HK-2 (cell line): Measurements from ENCODE around the gene NMU.
"Not testable (repeated sequence)": the region's sequence is repeated elsewhere in the genome, so short reads cannot be mapped to it uniquely, and the experiment has no call there.

Source experiments
- DNase-seq: peaks from one replicate; pipeline ENCODE4 v3.0.0-alpha.2; 2018; ENCODE audit not compliant: unreplicated experiment

Gene NMU, protein sequence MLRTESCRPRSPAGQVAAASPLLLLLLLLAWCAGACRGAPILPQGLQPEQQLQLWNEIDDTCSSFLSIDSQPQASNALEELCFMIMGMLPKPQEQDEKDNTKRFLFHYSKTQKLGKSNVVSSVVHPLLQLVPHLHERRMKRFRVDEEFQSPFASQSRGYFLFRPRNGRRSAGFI

DNA sequence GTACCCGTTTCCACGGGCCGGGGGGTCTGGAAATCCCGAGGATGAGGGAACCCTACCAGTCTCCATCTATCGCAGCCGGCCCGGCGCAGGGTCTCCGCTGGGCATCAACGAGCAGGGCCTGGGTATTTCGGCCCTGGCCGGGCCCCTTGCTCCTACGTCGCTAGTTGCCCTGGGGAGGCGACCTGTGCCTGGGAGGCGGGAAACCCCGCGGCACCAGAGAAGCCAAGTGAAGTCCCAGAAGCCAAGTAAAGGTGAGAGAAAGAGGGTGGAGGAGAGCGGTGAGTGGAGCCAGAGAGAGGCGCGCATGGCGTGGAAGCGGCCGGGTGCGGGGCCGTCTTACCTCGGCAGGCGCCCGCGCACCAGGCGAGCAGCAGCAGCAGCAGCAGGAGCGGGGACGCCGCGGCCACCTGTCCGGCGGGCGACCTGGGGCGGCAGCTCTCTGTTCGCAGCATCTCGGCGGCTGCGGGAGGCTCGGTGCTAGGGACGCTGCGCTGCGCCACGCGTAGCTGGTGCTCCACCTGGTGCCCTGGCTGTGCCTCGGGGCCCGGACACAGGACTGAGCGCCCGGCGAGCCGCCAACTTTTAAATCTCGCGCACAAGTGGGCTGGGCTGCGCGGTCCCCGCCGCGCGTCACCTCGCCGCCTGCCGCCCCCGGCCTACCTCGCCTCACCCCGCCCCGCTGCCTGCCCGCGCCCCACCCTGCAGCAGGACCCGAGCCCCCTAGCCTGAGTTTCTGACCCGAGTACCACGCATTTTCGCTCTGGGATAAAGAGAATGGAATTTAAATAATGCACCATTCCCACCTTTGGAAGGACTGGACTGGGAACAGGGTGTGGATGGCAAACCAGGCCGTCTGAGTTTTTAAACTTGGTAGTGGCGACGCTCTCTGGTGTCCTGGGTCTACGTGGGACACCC is at the start of gene NMU:
Gene NMU, minus strand, starts transcription at position 558 of the 915 bp plus-strand sequence. Its CDS starts 106 bp downstream, at position 452.
- peak; percentile 21 for DNase-seq

DNA sequence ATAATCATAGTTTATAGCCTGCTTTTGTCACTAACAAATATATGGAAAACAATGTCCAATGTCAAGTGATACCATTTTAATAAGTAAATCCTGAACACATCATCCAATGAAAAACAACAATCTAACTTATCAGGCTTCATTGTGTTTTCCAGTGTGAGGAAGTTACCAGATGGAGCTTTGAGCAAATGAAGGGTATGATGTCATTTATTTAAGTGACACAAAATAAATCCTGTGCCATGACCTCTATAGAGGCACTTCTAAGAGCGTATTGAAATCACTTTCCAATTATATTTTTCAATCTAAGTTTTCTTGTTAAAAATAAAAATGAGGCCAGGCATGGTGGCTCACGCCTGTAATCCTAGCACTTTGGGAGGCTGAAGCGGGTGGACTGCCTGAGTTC is 48.2 kb upstream of the NMU start:
- no peak for DNase-seq

DNA sequence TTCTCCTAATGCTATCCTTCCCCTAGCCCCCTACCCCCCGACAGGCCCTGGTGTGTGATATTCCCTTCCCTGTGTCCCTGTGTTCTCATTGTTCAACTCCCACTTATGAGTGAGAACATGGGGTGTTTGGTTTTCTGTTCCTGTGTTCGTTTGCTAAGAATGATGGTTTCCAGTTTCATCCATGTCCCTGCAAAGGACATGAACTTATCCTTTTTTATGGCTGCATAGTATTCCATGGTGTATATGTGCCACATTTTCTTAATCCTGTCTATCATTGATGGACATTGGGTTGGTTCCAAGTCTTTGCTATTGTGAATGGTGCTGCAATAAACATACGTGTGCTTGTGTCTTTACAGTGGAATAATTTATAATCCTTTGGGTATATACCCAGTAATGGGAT is 46.7 kb upstream of the NMU start:
- DNase-seq = not testable (repeated sequence)

DNA sequence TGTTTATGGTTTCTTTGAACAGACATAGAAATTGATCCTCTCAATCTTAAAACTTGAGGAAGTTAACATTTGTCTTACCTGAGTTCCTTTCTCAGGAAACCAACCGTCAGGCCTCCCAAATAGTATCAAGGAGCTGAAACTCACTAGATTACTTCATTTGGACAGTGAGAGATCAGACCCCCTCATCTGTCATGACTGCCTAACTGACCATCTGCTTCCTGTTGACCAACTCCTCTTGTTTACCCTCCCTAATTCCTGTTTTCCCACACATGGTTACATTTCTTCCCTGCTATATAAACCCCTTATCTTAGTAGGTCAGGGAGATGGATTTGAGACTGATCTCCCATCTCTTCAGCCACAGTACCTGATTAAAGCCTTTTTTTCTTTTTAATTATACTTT is 46.2 kb upstream of the NMU start:
- no peak for DNase-seq

DNA sequence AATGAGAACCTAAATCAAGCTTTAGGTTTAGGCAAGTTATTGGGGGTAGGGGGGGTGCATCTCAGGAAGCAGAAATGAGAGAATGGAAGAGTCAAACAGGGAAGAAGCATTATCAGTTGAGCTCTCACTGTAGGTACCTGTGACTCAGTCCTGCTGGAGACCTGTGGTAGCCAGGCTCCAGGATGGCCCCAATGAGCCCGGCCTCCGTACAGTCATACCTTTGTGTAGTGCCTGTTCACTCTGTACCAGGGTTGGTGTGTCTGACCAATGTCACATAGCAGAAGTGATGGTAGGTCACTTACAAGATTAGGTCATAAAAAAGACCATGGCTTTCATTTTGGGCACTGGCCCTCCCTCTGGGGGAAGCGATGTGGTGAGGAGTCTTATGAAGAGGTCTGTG is 45.3 kb upstream of the NMU start:
- DNase-seq = no peak

DNA sequence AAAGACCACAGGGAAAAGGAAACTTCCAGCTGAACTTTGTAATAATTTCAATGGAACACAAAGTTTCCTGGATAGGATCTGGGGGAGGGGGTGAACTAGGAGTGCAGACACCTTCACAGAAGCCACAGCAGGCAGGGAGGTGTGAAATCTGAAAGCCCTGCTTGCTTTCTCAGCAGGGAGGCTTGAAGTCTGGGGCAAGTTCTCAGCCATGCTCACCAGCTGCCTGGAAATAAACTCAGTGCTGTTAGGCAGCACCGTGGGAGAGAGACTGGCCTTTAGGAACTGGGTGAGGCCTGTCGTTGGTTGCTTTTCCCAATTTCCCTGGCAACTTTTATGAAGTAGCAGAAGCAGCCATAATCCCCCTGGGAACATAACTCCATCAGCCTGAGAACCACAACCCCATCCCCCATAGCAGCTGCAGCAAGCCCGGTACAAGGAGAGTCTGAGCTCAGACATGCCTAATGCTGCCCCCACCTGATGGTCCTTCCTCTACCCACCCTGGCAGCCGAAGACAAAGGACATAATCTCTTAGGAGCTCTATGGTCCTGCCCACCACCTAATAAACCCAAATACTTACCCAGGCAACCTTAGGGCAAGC is 39.2 kb upstream of the NMU start:
- DNase-seq = no peak

DNA sequence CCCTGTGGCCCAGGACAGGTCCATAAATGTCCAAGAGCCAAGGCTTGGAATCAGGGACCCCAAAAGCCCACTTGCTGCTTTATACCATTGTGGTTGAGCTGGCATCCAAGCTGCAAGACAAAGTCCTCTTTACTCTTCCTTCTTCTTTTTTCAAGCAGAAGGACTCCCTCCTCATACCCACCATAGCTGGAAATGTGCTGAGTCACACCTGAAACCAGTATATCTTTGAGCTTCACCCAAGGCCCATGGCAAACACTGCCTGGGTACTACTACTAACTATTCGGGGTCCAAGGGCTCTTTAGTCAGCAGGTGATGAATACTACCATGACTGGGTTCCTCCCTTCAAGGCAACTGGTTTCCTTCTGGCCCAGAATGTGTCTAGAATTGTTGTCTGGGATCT is 37.3 kb upstream of the NMU start:
- no peak for DNase-seq

DNA sequence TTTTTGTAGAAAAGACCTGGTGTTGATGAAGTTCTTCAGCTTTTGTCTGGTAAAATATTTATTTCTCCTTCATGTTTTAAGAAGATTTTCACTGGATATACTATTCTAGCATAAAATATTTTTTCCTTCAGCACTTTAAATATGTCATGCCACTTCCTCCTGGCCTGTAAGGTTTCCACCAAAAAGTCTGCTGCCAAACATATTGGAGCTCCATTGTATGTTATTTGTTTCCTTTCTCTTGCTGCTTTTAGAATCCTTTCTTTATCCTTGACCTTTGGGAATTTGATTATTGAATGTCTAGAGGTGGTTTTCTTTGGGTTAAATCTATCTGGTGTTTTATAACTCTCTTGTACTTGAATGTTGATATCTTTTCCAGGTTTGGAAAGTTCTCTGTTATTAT is 35.6 kb upstream of the NMU start:
- no peak for DNase-seq

DNA sequence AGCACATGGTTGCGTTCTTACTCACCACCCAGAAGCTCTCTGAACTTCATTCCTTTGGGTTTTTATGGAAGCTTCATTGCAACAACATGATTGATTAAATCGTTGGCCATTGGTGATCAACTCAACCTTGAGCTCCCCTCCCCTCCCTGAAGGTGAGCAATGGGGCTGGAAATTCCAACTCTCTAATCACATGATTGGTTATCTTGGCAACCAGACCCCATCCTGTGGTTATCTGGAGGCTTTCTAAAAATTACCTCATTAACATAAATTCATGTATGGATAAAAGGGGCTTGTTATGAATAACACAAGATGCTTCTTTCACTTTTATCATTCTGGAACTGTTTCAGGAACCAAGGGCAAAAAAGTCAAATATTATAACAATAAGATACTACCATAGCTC is 34.6 kb upstream of the NMU start:
- no peak for DNase-seq

DNA sequence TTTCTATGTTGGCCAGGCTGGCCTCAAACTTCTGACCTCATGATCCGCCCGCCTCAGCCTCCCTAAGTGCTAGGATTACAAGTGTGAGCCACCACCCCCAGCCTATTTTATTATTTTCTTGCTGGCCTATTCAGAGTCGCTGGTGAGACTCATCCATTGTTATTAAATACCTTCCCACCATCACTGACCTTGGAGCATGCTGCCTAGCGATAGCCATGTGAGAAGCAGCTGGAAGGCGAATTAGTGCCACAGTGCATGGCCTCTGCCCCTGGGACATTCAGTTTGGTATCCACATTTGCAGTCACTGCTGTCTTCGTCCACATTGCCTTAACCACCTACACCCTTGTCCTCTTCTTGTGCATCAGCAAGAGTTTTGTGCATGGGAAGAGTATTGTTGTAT is 32.4 kb upstream of the NMU start:
- no peak for DNase-seq

DNA sequence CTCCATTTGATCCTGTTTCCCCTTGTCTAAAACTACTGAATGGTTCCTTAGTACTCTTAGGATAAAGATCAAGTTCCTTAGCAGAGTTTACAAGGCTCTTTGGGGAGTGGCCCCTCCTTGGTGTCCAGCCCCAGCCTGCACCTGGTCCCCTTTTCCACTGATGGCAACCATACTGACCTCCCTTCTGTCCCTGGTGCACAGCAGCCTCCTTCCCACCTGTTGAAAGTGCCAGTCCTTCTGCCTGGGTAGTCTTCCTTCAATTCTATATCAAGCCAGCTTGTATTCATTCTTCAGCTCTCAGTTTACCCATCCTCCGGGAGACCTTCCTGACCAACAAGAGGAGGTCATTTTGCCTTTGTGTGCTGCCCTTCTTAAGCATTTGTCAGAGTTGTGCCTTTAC is 30.4 kb upstream of the NMU start:
- DNase-seq = no peak

DNA sequence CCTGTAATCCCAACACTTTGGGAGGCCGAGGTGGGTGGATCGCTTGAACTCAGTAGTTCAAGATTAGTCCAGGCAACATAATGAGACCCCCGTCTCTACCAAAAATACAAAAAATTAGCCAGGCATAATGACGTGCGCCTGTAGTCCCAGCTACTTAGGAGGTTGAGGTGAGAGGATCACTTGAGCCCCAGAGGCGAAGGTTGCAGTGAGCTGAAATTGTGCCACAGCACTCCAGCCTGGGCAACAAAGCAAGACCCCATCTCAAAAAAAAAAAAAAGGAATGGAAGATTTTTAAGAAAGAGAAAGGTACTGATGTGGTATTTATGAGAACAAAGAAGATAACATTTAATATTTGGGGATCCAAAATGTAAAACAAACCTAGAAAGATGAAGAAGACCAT is 27.0 kb upstream of the NMU start:
- DNase-seq = no peak

DNA sequence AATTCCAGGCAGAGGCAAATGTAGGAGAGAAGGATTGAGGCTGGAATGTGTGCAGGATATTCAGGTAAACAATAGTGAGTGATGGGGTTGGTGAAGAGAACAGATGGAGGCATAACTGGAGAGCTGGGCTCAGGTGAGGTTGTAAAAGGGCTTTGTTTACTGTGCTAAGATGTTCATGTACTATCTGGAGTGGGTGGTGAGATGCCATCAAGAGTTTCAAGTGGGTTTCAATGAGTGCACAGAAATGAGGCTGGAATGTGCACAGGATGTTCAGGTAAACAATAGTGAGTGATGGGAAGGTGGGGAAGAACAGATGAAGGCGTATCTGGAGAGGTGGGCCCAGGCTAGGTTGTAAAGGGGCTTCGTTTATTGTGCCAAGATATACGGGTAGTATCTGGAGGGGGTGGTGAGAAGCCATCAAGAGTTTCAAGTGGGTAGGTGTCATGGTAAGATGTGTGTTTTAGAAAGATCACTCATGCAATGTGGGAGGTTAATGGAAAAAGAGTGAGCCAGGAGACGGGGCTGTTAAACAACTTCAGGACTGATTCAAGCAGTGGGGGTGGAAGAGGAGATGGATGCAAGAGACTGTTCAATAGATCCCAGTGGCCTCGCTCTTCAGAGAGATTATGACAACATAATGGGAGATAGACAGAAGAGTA is 25.4 kb upstream of the NMU start:
- DNase-seq = no peak

DNA sequence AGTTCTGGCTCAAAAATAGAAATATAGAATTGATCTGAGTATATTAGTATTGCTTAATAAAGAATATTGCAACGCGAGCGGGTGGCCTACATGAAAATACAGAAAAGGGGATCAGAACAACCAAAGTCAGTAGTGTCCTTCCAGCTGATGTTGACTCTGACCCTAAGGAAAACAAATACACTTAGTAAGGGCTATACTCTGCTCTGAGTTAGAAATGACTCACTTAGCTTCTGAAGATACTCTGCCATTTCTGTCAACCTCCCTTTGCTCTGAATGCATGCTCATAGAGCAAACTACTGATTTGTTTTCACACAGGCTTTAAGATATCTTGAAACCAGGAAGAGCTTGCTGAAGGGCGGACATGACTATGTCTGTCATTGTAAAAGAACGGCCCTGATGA is 22.6 kb upstream of the NMU start:
- DNase-seq = no peak

DNA sequence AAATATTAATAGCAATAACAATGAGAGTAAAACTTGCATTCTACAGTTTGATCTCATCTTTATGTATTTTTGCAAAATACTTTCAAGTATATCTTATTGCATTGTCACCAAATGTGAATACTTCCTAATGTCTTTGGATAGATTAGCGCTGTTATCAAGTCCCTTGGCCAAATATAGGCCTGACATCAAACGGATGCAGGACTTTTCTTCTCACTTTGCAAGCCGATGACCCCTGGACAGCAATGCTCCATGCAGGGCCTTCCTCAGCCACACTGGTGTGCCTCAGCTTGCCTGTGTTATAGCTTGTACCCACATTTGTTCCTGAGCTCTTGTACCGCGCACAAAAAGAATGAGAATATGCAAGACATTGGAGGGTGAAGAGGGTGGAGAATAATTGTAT is 18.0 kb upstream of the NMU start:
- DNase-seq = no peak

DNA sequence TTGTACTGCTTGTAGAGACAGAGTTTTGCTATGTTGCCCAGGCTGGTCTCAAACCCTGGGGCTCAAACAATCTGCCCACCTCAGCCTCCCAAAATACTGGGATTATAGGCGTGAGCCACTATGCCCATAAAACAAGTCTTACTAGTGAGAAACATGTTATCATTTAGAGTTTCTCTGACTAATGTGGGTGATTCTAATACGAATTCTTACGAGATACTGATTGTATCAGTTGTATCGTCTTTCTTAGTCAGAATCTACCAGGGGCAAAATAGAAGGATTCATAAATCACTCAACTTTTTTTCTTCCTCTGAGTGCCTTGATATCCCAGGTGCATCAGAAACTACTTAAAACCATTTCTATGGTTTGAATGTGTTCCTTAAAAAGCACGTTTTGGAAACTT is 14.4 kb upstream of the NMU start:
- no peak for DNase-seq

DNA sequence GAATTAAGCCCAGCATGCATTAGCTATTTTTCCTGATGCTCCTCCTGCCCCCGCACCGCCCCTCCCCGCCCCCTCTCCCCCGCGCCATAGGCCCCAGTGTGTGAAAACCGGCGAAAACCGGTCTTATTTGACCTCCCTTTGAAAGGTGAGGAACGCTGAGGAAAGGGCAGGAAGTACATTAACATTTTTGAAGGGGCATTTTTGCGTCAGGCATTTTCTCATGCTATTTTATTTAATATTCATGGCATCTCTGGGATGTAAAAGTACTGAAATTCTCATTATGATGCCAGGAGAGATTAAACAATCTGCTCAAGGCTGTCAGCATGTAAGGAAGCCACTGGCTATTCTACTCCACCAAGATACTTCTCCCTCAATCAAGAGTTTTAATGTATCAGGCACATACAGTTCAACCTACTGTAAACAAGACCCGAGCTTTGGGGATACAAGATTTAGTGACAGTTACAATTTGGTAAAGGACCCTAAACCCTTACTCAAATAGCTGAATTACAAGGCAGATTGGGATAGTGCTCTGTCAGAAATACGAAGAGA is 1.2 kb upstream of the NMU start:
- DNase-seq = no peak

DNA sequence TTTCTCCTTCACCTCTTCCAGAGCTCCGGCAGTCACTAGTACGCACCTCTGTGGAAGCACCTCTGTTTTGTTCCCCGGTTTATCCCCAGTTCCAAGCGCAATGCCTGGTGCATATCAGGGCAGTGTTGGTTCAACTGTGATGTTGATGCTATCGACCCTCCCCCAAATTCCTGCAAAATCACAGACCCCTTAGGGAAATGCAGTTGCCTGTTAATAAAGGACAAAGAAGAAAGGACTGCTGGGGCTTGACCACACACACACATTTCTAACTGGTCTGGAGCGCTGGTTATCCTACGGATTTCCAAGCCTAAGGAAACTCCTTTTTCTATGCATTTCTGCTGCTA is 530 bp upstream of the NMU start:
- DNase-seq = no peak

DNA sequence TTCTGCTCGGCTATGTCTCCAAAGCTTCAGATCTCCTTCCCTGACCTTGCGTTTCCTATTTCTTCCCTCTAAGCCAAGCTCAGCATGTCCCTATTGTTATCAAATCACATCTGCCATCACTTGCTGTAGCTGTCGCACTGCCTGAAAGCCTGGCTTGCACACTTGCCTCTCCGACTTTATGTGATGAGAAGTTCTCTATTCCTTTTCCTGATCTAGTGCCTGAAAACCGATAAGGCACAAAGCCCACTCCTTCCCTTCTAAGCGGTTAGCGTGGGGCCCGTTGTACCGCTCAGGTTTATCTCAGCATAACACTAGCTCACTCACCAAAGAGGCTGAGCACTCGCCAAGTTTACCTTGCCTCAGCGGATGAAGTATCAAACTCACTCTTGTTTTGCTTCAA is 816 bp downstream of the NMU start:
- DNase-seq = no peak

DNA sequence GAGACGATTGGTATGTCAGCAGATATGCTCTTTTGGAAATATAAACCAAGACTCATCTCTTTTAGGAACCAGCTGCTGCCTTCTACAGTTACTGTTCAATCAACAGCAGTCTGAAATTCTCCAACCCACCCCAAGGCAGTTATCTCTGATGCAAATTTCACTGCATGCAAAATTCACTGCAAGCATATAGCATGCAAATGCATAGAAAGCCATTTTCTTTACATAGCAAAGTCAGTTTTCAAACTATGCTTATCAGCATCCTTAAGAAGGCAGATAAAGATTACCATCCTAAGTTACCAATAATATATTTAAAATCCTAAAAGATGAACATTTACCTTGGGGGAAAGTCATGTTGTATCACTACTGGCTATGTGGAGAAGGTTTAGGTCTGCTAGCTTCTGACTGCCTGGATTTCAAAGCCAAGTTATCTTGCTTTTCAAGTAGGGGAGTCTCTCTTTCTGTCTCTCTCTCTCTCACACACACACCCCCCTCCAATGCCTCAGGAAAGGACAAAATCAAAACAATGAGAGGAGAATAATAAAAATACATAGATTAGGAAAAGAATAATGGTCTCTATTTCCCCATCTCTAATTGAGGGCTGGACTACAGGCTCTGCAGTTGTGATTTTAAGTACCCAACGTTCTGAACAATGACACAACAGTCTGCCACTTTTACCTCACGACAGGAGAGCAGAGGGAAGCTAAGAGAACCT is 1.5 kb downstream of the NMU start:
- DNase-seq = no peak

DNA sequence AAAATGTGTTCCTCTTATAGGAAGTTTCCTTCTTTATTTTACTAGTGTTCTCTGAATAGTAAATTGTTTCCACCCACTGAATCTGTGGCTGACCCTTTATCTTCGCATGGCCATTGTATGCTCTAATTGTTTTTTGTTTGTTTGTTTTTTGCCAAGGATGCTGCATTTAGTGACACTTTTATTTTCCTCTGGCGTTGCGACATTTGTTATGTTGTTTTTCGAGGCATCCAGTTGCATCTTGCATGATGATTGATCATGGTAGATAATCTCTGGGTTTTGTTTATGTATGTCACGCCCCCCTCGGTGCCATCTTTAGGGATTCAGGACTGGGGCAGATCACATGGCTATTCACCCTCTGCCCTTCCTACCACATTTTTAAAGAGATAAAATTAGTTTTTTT is 2.2 kb downstream of the NMU start:
- DNase-seq = no peak

DNA sequence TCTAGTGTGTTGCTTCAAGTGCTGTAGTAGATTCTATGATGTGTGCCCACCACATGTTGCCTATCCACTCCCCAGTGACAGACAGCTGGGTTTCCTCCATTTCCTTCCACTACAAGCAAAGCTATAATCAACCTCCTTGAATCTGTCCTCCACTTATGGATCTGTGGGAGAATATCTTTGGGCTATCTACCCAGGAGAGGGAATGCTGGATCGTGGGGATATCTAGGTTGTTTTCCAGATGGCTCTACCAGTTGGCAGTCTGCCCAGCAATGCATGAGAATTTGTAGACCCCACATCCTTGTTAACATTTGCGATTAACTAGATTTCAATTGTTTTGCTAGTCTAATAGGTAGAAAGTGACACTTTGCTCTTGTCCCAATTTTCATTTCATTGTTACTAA is 10.3 kb downstream of the NMU start:
- no peak for DNase-seq
